Activated CD8-positive, alpha-beta memory T cell treated with anti-CD3 and anti-CD28 coated beads, Interleukin-2, amount 10 ng/mL, durations not matched to agents 7 days and 5 days (primary cell): ENCODE data around the gene CAMKK1. TPM values are rescaled to one million over a fixed set of nuclear protein-coding genes. Genes with fewer than 3 reads are reported as not detected.

Source experiments
- ATAC-seq: fragments of 150-1000 bp; cut with Tn5 transposase; one replicate; pipeline ENCODE4 v1.10.0; 2021; ENCODE audit warnings: moderate library complexity
- CTCF ChIA-PET: fragments of 350-600 bp; sonication (Branson Sonifier 250); formaldehyde crosslinking; loops from one replicate; lab custom pipeline; 2021; ENCODE audit warnings: antibody characterized with exemption; lab: Charles Lee
- DNase-seq: peaks from one replicate; pipeline ENCODE4 v3.0.0-alpha.2; 2020
- H3K27ac Mint-ChIP-seq: one replicate; pipeline ENCODE4 v1.8.0; 2021; ENCODE audit warnings: mild to moderate bottlenecking, mixed read lengths
- H3K27me3 Mint-ChIP-seq: one replicate; pipeline ENCODE4 v1.8.0; 2021; ENCODE audit warnings: mixed read lengths
- H3K36me3 Mint-ChIP-seq: one replicate; pipeline ENCODE4 v1.8.0; 2021; ENCODE audit warnings: mild to moderate bottlenecking, mixed read lengths
- H3K4me1 Mint-ChIP-seq: one replicate; pipeline ENCODE4 v1.8.0; 2021; ENCODE audit warnings: mixed read lengths
- H3K4me3 Mint-ChIP-seq: one replicate; pipeline ENCODE4 v1.8.0; 2021; ENCODE audit warnings: mild to moderate bottlenecking, moderate library complexity, mixed read lengths
- H3K9me3 Mint-ChIP-seq: one replicate; pipeline ENCODE4 v1.8.0; 2022; ENCODE audit warnings: low read depth, mixed read lengths
- total RNA-seq, 2 experiments: library from RNA; stranded (reverse); gene quantifications; one replicate each; pipeline ENCODE4 v1.2.3, GENCODE V29; 2021

The CAMKK1 gene
- total RNA-seq, 2 experiments from 2014 or later: 1.8 TPM

GRCh38 chr17:3879186-3879585 is 13.7 kb downstream of the CAMKK1 start:
- Mint-ChIP-seq H3K27me3 (no peaks in the 10 kb centered on the region), H3K4me1 (no peaks in the 10 kb centered on the region), H3K4me3 (no peak overlapping the region), H3K36me3 (no peaks in the 10 kb centered on the region), H3K9me3 (no peaks in the 10 kb centered on the region), H3K27ac (no peak overlapping the region)
- CTCF ChIA-PET: interaction anchor here (1.1 to 2.4 kb wide), 3 partner anchors 15 to 35 kb away, joined by 3 to 13 read pairs (median 8); partner anchors contain the start of gene NCBP3
- ATAC-seq (no peak), DNase-seq (no peak)

GRCh38 chr17:3877220-3877619 is 15.6 kb downstream of the CAMKK1 start:
- ATAC-seq (no peak), DNase-seq (no peak)
- Mint-ChIP-seq H3K4me1 (no peaks in the 10 kb centered on the region), H3K36me3 (no peaks in the 10 kb centered on the region), H3K4me3 (no peak overlapping the region), H3K9me3 (no peaks in the 10 kb centered on the region), H3K27ac (no peak overlapping the region), H3K27me3 (no peaks in the 10 kb centered on the region)
- CTCF ChIA-PET: interaction anchor here (0.6 to 1.5 kb wide), 2 partner anchors 14 to 131 kb away, joined by 3 to 5 read pairs; no protein-coding TSS in a partner anchor

GRCh38 chr17:3875317-3875716 is 17.5 kb downstream of the CAMKK1 start:
- peaks cover 6% of the 10 kb centered on the region for H3K4me1 Mint-ChIP-seq
- no peak overlapping the region for H3K27ac Mint-ChIP-seq
- CTCF ChIA-PET: no interaction called here
- no peaks in the 10 kb centered on the region for H3K27me3 Mint-ChIP-seq
- H3K4me3 Mint-ChIP-seq: no peak overlapping the region
- H3K9me3 Mint-ChIP-seq: no peaks in the 10 kb centered on the region
- H3K36me3 Mint-ChIP-seq: no peaks in the 10 kb centered on the region
- DNase-seq: no peak
- no peak for ATAC-seq

- no peaks in the 10 kb centered on the region for H3K36me3 Mint-ChIP-seq
- H3K9me3 Mint-ChIP-seq: no peaks in the 10 kb centered on the region
- DNase-seq (no peak), ATAC-seq (no peak)
- H3K4me1 Mint-ChIP-seq: peaks cover 6% of the 10 kb centered on the region
- H3K27me3 Mint-ChIP-seq: no peaks in the 10 kb centered on the region
- CTCF ChIA-PET: interaction anchor here (1.4 kb wide), 1 partner anchor 11 kb away, joined by 3 read pairs; no protein-coding TSS in a partner anchor
- no peak overlapping the region for H3K4me3 Mint-ChIP-seq
- H3K27ac Mint-ChIP-seq: no peak overlapping the region
Measured at GRCh38 chr17:3873862-3874261, 19.0 kb downstream of the CAMKK1 start.

- CTCF ChIA-PET: no interaction called here
- Mint-ChIP-seq H3K27ac (peak overlapping the region; percentile 74), H3K4me1 (peaks cover 6% of the 10 kb centered on the region), H3K36me3 (no peaks in the 10 kb centered on the region), H3K27me3 (no peaks in the 10 kb centered on the region), H3K4me3 (no peak overlapping the region), H3K9me3 (no peaks in the 10 kb centered on the region)
- peak; percentile 72 for ATAC-seq
- DNase-seq: no peak
Measured at GRCh38 chr17:3870871-3871306, 22.0 kb downstream of the CAMKK1 start.

- Mint-ChIP-seq H3K4me1 (peaks cover 6% of the 10 kb centered on the region), H3K27me3 (no peaks in the 10 kb centered on the region), H3K27ac (no peak overlapping the region), H3K36me3 (no peaks in the 10 kb centered on the region), H3K4me3 (no peak overlapping the region), H3K9me3 (no peaks in the 10 kb centered on the region)
- CTCF ChIA-PET: interaction anchor here (2.0 kb wide), 1 partner anchor 47 kb away, joined by 4 read pairs; no protein-coding TSS in a partner anchor
- DNase-seq (no peak), ATAC-seq (no peak)
Measured at GRCh38 chr17:3867606-3868005, 25.2 kb downstream of the CAMKK1 start.

GRCh38 chr17:3867106-3867505 is 25.7 kb downstream of the CAMKK1 start:
- Mint-ChIP-seq H3K27ac (no peak overlapping the region), H3K9me3 (no peaks in the 10 kb centered on the region), H3K27me3 (no peaks in the 10 kb centered on the region), H3K36me3 (no peaks in the 10 kb centered on the region), H3K4me3 (no peak overlapping the region), H3K4me1 (peaks cover 6% of the 10 kb centered on the region)
- no peak for ATAC-seq
- CTCF ChIA-PET: interaction anchor here (2.0 kb wide), 1 partner anchor 47 kb away, joined by 4 read pairs; no protein-coding TSS in a partner anchor
- no peak for DNase-seq

- ATAC-seq (no peak), DNase-seq (no peak)
- no peaks in the 10 kb centered on the region for H3K27me3 Mint-ChIP-seq
- no peak overlapping the region for H3K4me3 Mint-ChIP-seq
- H3K36me3 Mint-ChIP-seq: no peaks in the 10 kb centered on the region
- CTCF ChIA-PET: interaction anchor here (2.0 kb wide), 1 partner anchor 48 kb away, joined by 4 read pairs; no protein-coding TSS in a partner anchor
- no peak overlapping the region for H3K27ac Mint-ChIP-seq
- H3K4me1 Mint-ChIP-seq: peaks cover 6% of the 10 kb centered on the region
- no peaks in the 10 kb centered on the region for H3K9me3 Mint-ChIP-seq
Measured at GRCh38 chr17:3866276-3866675, 26.6 kb downstream of the CAMKK1 start.

GRCh38 chr17:3865176-3865575 is 27.7 kb downstream of the CAMKK1 start:
- CTCF ChIA-PET: interaction anchor here (1.0 to 2.7 kb wide), 8 partner anchors 9 to 209 kb away, joined by 3 to 18 read pairs (median 6); partner anchors contain the start of genes CAMKK1 and NCBP3
- H3K4me3 Mint-ChIP-seq: no peak overlapping the region
- H3K9me3 Mint-ChIP-seq: no peaks in the 10 kb centered on the region
- H3K27me3 Mint-ChIP-seq: no peaks in the 10 kb centered on the region
- no peak for ATAC-seq
- no peaks in the 10 kb centered on the region for H3K36me3 Mint-ChIP-seq
- no peak overlapping the region for H3K27ac Mint-ChIP-seq
- no peaks in the 10 kb centered on the region for H3K4me1 Mint-ChIP-seq
- DNase-seq: no peak

- DNase-seq: no peak
- H3K9me3 Mint-ChIP-seq: no peaks in the 10 kb centered on the region
- no peaks in the 10 kb centered on the region for H3K4me1 Mint-ChIP-seq
- no peaks in the 10 kb centered on the region for H3K36me3 Mint-ChIP-seq
- CTCF ChIA-PET: interaction anchor here (1.0 to 2.7 kb wide), 12 partner anchors 12 to 210 kb away, joined by 3 to 18 read pairs (median 6); partner anchors contain the start of genes CAMKK1 and NCBP3
- no peaks in the 10 kb centered on the region for H3K27me3 Mint-ChIP-seq
- no peak overlapping the region for H3K27ac Mint-ChIP-seq
- H3K4me3 Mint-ChIP-seq: no peak overlapping the region
- ATAC-seq: no peak
Measured at GRCh38 chr17:3864534-3864933, 28.3 kb downstream of the CAMKK1 start.

- Mint-ChIP-seq H3K4me3 (no peak overlapping the region), H3K4me1 (no peaks in the 10 kb centered on the region), H3K27ac (no peak overlapping the region), H3K9me3 (no peaks in the 10 kb centered on the region), H3K27me3 (no peaks in the 10 kb centered on the region), H3K36me3 (no peaks in the 10 kb centered on the region)
- DNase-seq: no peak
- CTCF ChIA-PET: interaction anchor here (0.9 to 2.7 kb wide), 2 partner anchors 45 to 51 kb away, joined by 4 to 18 read pairs; no protein-coding TSS in a partner anchor
- no peak for ATAC-seq
Measured at GRCh38 chr17:3861761-3862681, 30.8 kb downstream of the CAMKK1 start.

GRCh38 chr17:3860939-3861700 is 31.7 kb downstream of the CAMKK1 start:
- no peaks in the 10 kb centered on the region for H3K36me3 Mint-ChIP-seq
- no peak overlapping the region for H3K27ac Mint-ChIP-seq
- no peak for DNase-seq
- H3K4me1 Mint-ChIP-seq: no peaks in the 10 kb centered on the region
- no peak for ATAC-seq
- H3K4me3 Mint-ChIP-seq: no peak overlapping the region
- H3K9me3 Mint-ChIP-seq: no peaks in the 10 kb centered on the region
- no peaks in the 10 kb centered on the region for H3K27me3 Mint-ChIP-seq
- CTCF ChIA-PET: interaction anchor here (0.7 to 1.3 kb wide), 2 partner anchors 11 to 1545 kb away, joined by 3 to 4 read pairs; no protein-coding TSS in a partner anchor

GRCh38 chr17:3859940-3860339 is 32.9 kb downstream of the CAMKK1 start:
- CTCF ChIA-PET: interaction anchor here (1.3 kb wide), 1 partner anchor 10 kb away, joined by 4 read pairs; no protein-coding TSS in a partner anchor
- ATAC-seq (no peak), DNase-seq (no peak)
- no peak overlapping the region for H3K4me3 Mint-ChIP-seq
- H3K27me3 Mint-ChIP-seq: peaks cover under 1% of the 10 kb centered on the region
- H3K4me1 Mint-ChIP-seq: no peaks in the 10 kb centered on the region
- no peaks in the 10 kb centered on the region for H3K9me3 Mint-ChIP-seq
- no peaks in the 10 kb centered on the region for H3K36me3 Mint-ChIP-seq
- no peak overlapping the region for H3K27ac Mint-ChIP-seq
